Endodermal cell (in vitro differentiated cells): Measurements from ENCODE around the gene IGFBP6. TPM values are rescaled to one million over a fixed set of nuclear protein-coding genes. Genes with fewer than 3 reads are reported as not detected.

Source experiments
- DNase-seq: peaks from one replicate; pipeline ENCODE4 v3.0.0-alpha.2; 2017
- H3K27ac ChIP-seq: 2 replicates; pipeline ENCODE4 v1.5.1; 2013; ENCODE audit warnings: mild to moderate bottlenecking, low read depth, low read length, moderate library complexity
- H3K27me3 ChIP-seq: 2 replicates; pipeline ENCODE4 v1.6.1; 2013; ENCODE audit warnings: mild to moderate bottlenecking, low read length, moderate library complexity; ENCODE audit not compliant: insufficient read depth, control insufficient read depth, poor library complexity, severe bottlenecking
- H3K36me3 ChIP-seq: 2 replicates; pipeline ENCODE4 v1.7.0; 2013; ENCODE audit warnings: mild to moderate bottlenecking, low read length, moderate library complexity; ENCODE audit not compliant: control insufficient read depth, insufficient read depth
- H3K4me1 ChIP-seq: one replicate; pipeline ENCODE4 v1.7.0; 2013; ENCODE audit warnings: low read length; ENCODE audit not compliant: control insufficient read depth, insufficient read depth
- H3K4me3 ChIP-seq: 2 replicates; pipeline ENCODE4 v1.5.1; 2013; ENCODE audit warnings: mild to moderate bottlenecking, low read length, moderate library complexity
- H3K9ac ChIP-seq: 2 replicates; pipeline ENCODE4 v1.6.1; 2013; ENCODE audit warnings: mild to moderate bottlenecking, low read length, moderate library complexity; ENCODE audit not compliant: poor library complexity, severe bottlenecking; ENCODE audit errors: extremely low read depth
- H3K9me3 ChIP-seq: 2 replicates; pipeline ENCODE4 v1.6.1; 2013; ENCODE audit warnings: mild to moderate bottlenecking, low read length, moderate library complexity; ENCODE audit not compliant: control insufficient read depth
- H3K27ac Mint-ChIP-seq: 2 replicates; pipeline ENCODE4 v1.8.0; 2020; ENCODE audit warnings: mixed read lengths
- H3K27me3 Mint-ChIP-seq: 2 replicates; pipeline ENCODE4 v1.8.0; 2021; ENCODE audit warnings: mild to moderate bottlenecking, mixed read lengths; ENCODE audit not compliant: insufficient read depth
- H3K36me3 Mint-ChIP-seq: 2 replicates; pipeline ENCODE4 v1.8.0; 2020; ENCODE audit warnings: low read depth, mixed read lengths
- H3K4me1 Mint-ChIP-seq: 2 replicates; pipeline ENCODE4 v1.8.0; 2020; ENCODE audit warnings: mixed read lengths
- H3K4me3 Mint-ChIP-seq: 2 replicates; pipeline ENCODE4 v1.8.0; 2020; ENCODE audit warnings: mild to moderate bottlenecking, moderate library complexity, mixed read lengths
- H3K9me3 Mint-ChIP-seq: 2 replicates; pipeline ENCODE4 v1.8.0; 2020; ENCODE audit warnings: mild to moderate bottlenecking, mixed read lengths
- WGBS, 2 experiments: methylation state at CpG; one replicate each; pipeline versions ENCODE4 v1.1.5 to v1.1.7; 2013; ENCODE audit warnings: missing lambda C conversion rate in 2 of 2, mixed read lengths in 1 of 2; ENCODE audit not compliant: insufficient coverage in 1 of 2, insufficient read length in 1 of 2; 5-methylcytosine and 5-hydroxymethylcytosine counted together
- total RNA-seq, 2 donors: library from RNA; stranded (reverse); fragmentation: NEBNext Ultra II Directional in 1 of 2; extraction: Animal tissue kit (Norgen Biotek cat#: 25700) in 1 of 2; gene quantifications; 2 replicates in 1 of 2; 3 replicates in 1 of 2; pipeline ENCODE4 v1.2.1, GENCODE V29; 2021
- TF ChIP-seq, protein P1 (sequence below): fragments of 200-600 bp; sonication (generic); conservative IDR thresholded peaks from 2 replicates; pipeline ENCODE4 v1.5.0; 2021; ENCODE audit warnings: antibody characterized with exemption, mild to moderate bottlenecking

The IGFBP6 gene
- total RNA-seq, 2 donors from 2014 or later = 21.7 to 48.4 TPM

GRCh38 chr12:53064613-53065436 lies 32.6 kb upstream of the IGFBP6 start:
- Mint-ChIP-seq H3K27ac (no peak overlapping the region), H3K9me3 (no peaks in the 10 kb centered on the region), H3K4me1 (peaks cover 17% of the 10 kb centered on the region), H3K4me3 (no peak overlapping the region), H3K27me3 (peaks cover 5% of the 10 kb centered on the region), H3K36me3 (peaks cover 22% of the 10 kb centered on the region)
- WGBS, 2 experiments = 95 to 97% methylated on average over 5 to 11 of the region's 11 CpGs
- Histone ChIP-seq H3K4me1 (no peaks in the 10 kb centered on the region), H3K4me3 (no peak overlapping the region), H3K27ac (no peak overlapping the region), H3K9me3 (no peaks in the 10 kb centered on the region), H3K9ac (no peak overlapping the region), H3K36me3 (peaks cover 10% of the 10 kb centered on the region), H3K27me3 (no peaks in the 10 kb centered on the region)
- DNase-seq = peak; percentile 40
- TF ChIP-seq, protein P1, sequence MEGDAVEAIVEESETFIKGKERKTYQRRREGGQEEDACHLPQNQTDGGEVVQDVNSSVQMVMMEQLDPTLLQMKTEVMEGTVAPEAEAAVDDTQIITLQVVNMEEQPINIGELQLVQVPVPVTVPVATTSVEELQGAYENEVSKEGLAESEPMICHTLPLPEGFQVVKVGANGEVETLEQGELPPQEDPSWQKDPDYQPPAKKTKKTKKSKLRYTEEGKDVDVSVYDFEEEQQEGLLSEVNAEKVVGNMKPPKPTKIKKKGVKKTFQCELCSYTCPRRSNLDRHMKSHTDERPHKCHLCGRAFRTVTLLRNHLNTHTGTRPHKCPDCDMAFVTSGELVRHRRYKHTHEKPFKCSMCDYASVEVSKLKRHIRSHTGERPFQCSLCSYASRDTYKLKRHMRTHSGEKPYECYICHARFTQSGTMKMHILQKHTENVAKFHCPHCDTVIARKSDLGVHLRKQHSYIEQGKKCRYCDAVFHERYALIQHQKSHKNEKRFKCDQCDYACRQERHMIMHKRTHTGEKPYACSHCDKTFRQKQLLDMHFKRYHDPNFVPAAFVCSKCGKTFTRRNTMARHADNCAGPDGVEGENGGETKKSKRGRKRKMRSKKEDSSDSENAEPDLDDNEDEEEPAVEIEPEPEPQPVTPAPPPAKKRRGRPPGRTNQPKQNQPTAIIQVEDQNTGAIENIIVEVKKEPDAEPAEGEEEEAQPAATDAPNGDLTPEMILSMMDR = no peak

DNA sequence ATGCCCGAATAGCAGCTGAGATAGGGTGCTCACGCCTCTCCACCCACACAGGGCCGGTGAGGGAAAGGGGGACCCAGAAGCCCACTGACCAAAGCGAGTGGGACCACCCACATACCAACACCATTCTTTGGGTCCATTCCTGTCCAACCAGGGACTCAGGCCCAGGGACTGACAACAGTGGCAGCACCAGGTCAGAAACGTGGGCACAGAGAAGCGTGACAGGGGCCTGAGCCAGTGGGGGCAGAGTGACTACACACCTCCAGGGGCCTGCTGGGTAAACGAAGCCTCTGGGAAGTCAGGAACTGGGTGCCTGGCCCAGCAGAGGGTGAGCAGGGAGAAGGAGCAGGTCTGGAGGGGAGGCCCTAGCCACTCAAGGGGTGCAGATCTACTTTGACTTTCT lies 32.0 kb upstream of the IGFBP6 start:
- Mint-ChIP-seq H3K36me3 (peaks cover 22% of the 10 kb centered on the region), H3K27me3 (peaks cover 5% of the 10 kb centered on the region), H3K4me3 (no peak overlapping the region), H3K9me3 (no peaks in the 10 kb centered on the region), H3K4me1 (peaks cover 18% of the 10 kb centered on the region), H3K27ac (no peak overlapping the region)
- DNase-seq = no peak
- Histone ChIP-seq H3K9ac (no peak overlapping the region), H3K36me3 (peaks cover 12% of the 10 kb centered on the region), H3K27me3 (no peaks in the 10 kb centered on the region), H3K4me1 (no peaks in the 10 kb centered on the region), H3K9me3 (no peaks in the 10 kb centered on the region), H3K4me3 (no peak overlapping the region), H3K27ac (no peak overlapping the region)
- WGBS, 2 experiments = 90% methylated on average over 7 of the region's 7 CpGs; no CpG with 5 or more reads in 1 of the 2 experiments
- TF ChIP-seq, protein P1 = no peak

GRCh38 chr12:53065975-53066931 lies 31.2 kb upstream of the IGFBP6 start:
- Histone ChIP-seq H3K9ac (no peak overlapping the region), H3K9me3 (no peaks in the 10 kb centered on the region), H3K27me3 (no peaks in the 10 kb centered on the region), H3K27ac (no peak overlapping the region), H3K36me3 (peaks cover 13% of the 10 kb centered on the region), H3K4me3 (no peak overlapping the region), H3K4me1 (peaks cover 3% of the 10 kb centered on the region)
- H3K36me3 Mint-ChIP-seq = peaks cover 24% of the 10 kb centered on the region
- peaks cover 25% of the 10 kb centered on the region for H3K4me1 Mint-ChIP-seq
- peak; percentile 95 for DNase-seq
- 54 to 63% methylated on average over 18 to 24 of the region's 24 CpGs for WGBS, 2 experiments
- no peaks in the 10 kb centered on the region for H3K9me3 Mint-ChIP-seq
- H3K27me3 Mint-ChIP-seq = peaks cover 5% of the 10 kb centered on the region
- no peak overlapping the region for H3K4me3 Mint-ChIP-seq
- no peak overlapping the region for H3K27ac Mint-ChIP-seq
- TF ChIP-seq, protein P1 = peak; percentile 95
